DND-41 (cell line): ENCODE measurements around the gene CC2D1A.

Experiments used
- CTCF ChIP-seq: IDR thresholded peaks from 2 replicates; pipeline ENCODE4 v1.5.1; 2012; ENCODE audit warnings: borderline replicate concordance, low read length, moderate library complexity, mild to moderate bottlenecking; ENCODE audit not compliant: poor library complexity, severe bottlenecking; ENCODE audit errors: extremely low read depth
- EZH2 ChIP-seq: IDR thresholded peaks from 3 replicates; pipeline ENCODE4 v1.6.1; 2012; ENCODE audit warnings: borderline replicate concordance, low read depth, mild to moderate bottlenecking, moderate library complexity, low read length, inconsistent platforms; ENCODE audit not compliant: severe bottlenecking

GRCh38 chr19:13935765-13936510, 29.9 kb downstream of the CC2D1A start:
- TF ChIP-seq CTCF (no peak), EZH2 (no peak)
